Neural progenitor cell (in vitro differentiated cells): ENCODE data around the gene PCDH9. TPM values are rescaled to one million over a fixed set of nuclear protein-coding genes. Genes with fewer than 3 reads are reported as not detected.
A peak's percentile ranks its signal among the peaks of the same experiment; 100 is the strongest.

Experiments
- DNase-seq: peaks from one replicate; pipeline ENCODE4 v3.0.0-alpha.2; 2016; ENCODE audit warnings: low spot score
- H2AFZ ChIP-seq: fragments of 200-600 bp; sonication (generic); replicated peaks from 2 replicates; pipeline ENCODE4 v1.6.1; 2016; ENCODE audit warnings: antibody characterized with exemption
- H3F3A ChIP-seq: fragments of 200-600 bp; sonication (generic); 2 replicates; pipeline ENCODE4 v1.6.1; 2016; ENCODE audit warnings: antibody characterized with exemption, low read depth
- H3K27ac ChIP-seq: fragments of 200-600 bp; sonication (generic); 2 replicates; pipeline ENCODE4 v1.5.1; 2016; ENCODE audit warnings: mild to moderate bottlenecking
- H3K27me3 ChIP-seq: fragments of 200-600 bp; sonication (generic); 2 replicates; pipeline ENCODE4 v1.6.1; 2016; ENCODE audit warnings: mild to moderate bottlenecking, moderate library complexity
- H3K36me3 ChIP-seq: fragments of 200-600 bp; sonication (generic); 2 replicates; pipeline ENCODE4 v1.5.1; 2016
- H3K4me1 ChIP-seq: fragments of 200-600 bp; sonication (generic); 2 replicates; pipeline ENCODE4 v1.6.1; 2016; ENCODE audit warnings: mixed run types
- H3K4me2 ChIP-seq: fragments of 200-600 bp; sonication (generic); 2 replicates; pipeline ENCODE4 v1.6.1; 2016
- H3K4me3 ChIP-seq: fragments of 200-600 bp; sonication (generic); 2 replicates; pipeline ENCODE4 v1.5.1; 2016
- H3K79me2 ChIP-seq: fragments of 200-600 bp; sonication (generic); 2 replicates; pipeline ENCODE4 v1.6.1; 2016; ENCODE audit warnings: low read depth
- H3K9ac ChIP-seq: fragments of 200-600 bp; sonication (generic); 2 replicates; pipeline ENCODE4 v1.6.1; 2016
- H3K9me3 ChIP-seq: fragments of 200-600 bp; sonication (generic); 2 replicates; pipeline ENCODE4 v1.5.1; 2016; ENCODE audit warnings: low read depth
- H4K20me1 ChIP-seq: fragments of 200-600 bp; sonication (generic); 2 replicates; pipeline ENCODE4 v1.6.1; 2016; ENCODE audit warnings: low read depth
- H3K27ac Mint-ChIP-seq: 3 replicates; pipeline ENCODE4 v1.8.0; 2021; ENCODE audit warnings: mixed read lengths
- H3K27me3 Mint-ChIP-seq: 2 replicates; pipeline ENCODE4 v1.8.0; 2022; ENCODE audit warnings: low read depth, mild to moderate bottlenecking, inconsistent platforms, moderate library complexity, mixed read lengths; ENCODE audit not compliant: insufficient read depth
- H3K36me3 Mint-ChIP-seq: 3 replicates; pipeline ENCODE4 v1.8.0; 2021; ENCODE audit warnings: mixed read lengths
- H3K4me1 Mint-ChIP-seq: 3 replicates; pipeline ENCODE4 v1.8.0; 2021; ENCODE audit warnings: mixed read lengths
- H3K4me3 Mint-ChIP-seq: 3 replicates; pipeline ENCODE4 v1.8.0; 2021; ENCODE audit warnings: mild to moderate bottlenecking, moderate library complexity, mixed read lengths
- H3K9me3 Mint-ChIP-seq: 3 replicates; pipeline ENCODE4 v1.8.0; 2020; ENCODE audit warnings: mixed read lengths
- CTCF ChIP-seq: fragments of 200-600 bp; sonication (generic); IDR thresholded peaks from 2 replicates; pipeline ENCODE4 v1.5.1; 2017; ENCODE audit warnings: antibody characterized with exemption, mild to moderate bottlenecking
- EZH2 ChIP-seq: fragments of 200-600 bp; sonication (generic); IDR thresholded peaks from 2 replicates; pipeline ENCODE4 v1.6.1; 2017; ENCODE audit warnings: antibody characterized with exemption, mild to moderate bottlenecking, moderate library complexity
- EZH2phosphoT487 ChIP-seq: fragments of 200-600 bp; sonication (generic); IDR thresholded peaks from 2 replicates; pipeline ENCODE4 v1.6.1; 2017; ENCODE audit warnings: antibody characterized with exemption
- total RNA-seq: library from RNA; depleted of rRNA; stranded (reverse); fragments of >200 nt; gene quantifications from 2 replicates; pipeline ENCODE4 v1.2.3, GENCODE V29; 2015; ENCODE audit warnings: low replicate concordance

Gene PCDH9
- total RNA-seq, 1 donor from 2014 or later = 0.24 TPM

- Histone ChIP-seq H3K9me3 (no peaks in the 10 kb centered on the region), H3K9ac (no peak overlapping the region), H2AFZ (no peak overlapping the region), H3F3A (no peaks in the 10 kb centered on the region), H4K20me1 (no peaks in the 10 kb centered on the region), H3K4me2 (no peak overlapping the region), H3K27me3 (no peaks in the 10 kb centered on the region), H3K27ac (no peak overlapping the region), H3K36me3 (no peaks in the 10 kb centered on the region), H3K4me3 (no peak overlapping the region), H3K79me2 (no peaks in the 10 kb centered on the region), H3K4me1 (peaks cover 4% of the 10 kb centered on the region)
- H3K4me3 Mint-ChIP-seq = no peak overlapping the region
- no peak overlapping the region for H3K27ac Mint-ChIP-seq
- H3K27me3 Mint-ChIP-seq = no peaks in the 10 kb centered on the region
- H3K9me3 Mint-ChIP-seq = no peaks in the 10 kb centered on the region
- TF ChIP-seq CTCF (no peak), EZH2 (no peak), EZH2phosphoT487 (no peak)
- peaks cover 9% of the 10 kb centered on the region for H3K4me1 Mint-ChIP-seq
- no peak for DNase-seq
- no peaks in the 10 kb centered on the region for H3K36me3 Mint-ChIP-seq
Measured at GRCh38 chr13:66807251-66807650, 422.9 kb downstream of the PCDH9 start.

GRCh38 chr13:66805657-66806056, 424.5 kb downstream of the PCDH9 start:
- no peaks in the 10 kb centered on the region for H3K36me3 Mint-ChIP-seq
- no peak overlapping the region for H3K4me2 ChIP-seq
- H3K4me3 Mint-ChIP-seq = no peak overlapping the region
- no peaks in the 10 kb centered on the region for H4K20me1 ChIP-seq
- H3F3A ChIP-seq = no peaks in the 10 kb centered on the region
- H3K36me3 ChIP-seq = no peaks in the 10 kb centered on the region
- no peak overlapping the region for H3K9ac ChIP-seq
- DNase-seq = no peak
- no peak overlapping the region for H3K27ac Mint-ChIP-seq
- TF ChIP-seq EZH2phosphoT487 (no peak), EZH2 (no peak), CTCF (no peak)
- H3K9me3 Mint-ChIP-seq = no peaks in the 10 kb centered on the region
- H3K27me3 ChIP-seq = no peaks in the 10 kb centered on the region
- no peak overlapping the region for H2AFZ ChIP-seq
- no peaks in the 10 kb centered on the region for H3K27me3 Mint-ChIP-seq
- peaks cover 4% of the 10 kb centered on the region for H3K4me1 ChIP-seq
- H3K4me1 Mint-ChIP-seq = peaks cover 9% of the 10 kb centered on the region
- no peaks in the 10 kb centered on the region for H3K9me3 ChIP-seq
- no peaks in the 10 kb centered on the region for H3K79me2 ChIP-seq
- no peak overlapping the region for H3K27ac ChIP-seq
- H3K4me3 ChIP-seq = no peak overlapping the region

- Histone ChIP-seq H3K4me2 (no peak overlapping the region), H3K4me3 (no peak overlapping the region), H3F3A (no peaks in the 10 kb centered on the region), H3K9me3 (no peaks in the 10 kb centered on the region), H3K4me1 (no peaks in the 10 kb centered on the region), H3K79me2 (no peaks in the 10 kb centered on the region), H2AFZ (no peak overlapping the region), H3K27me3 (no peaks in the 10 kb centered on the region), H4K20me1 (no peaks in the 10 kb centered on the region), H3K36me3 (no peaks in the 10 kb centered on the region), H3K27ac (no peak overlapping the region), H3K9ac (no peak overlapping the region)
- no peaks in the 10 kb centered on the region for H3K9me3 Mint-ChIP-seq
- peaks cover 4% of the 10 kb centered on the region for H3K27me3 Mint-ChIP-seq
- no peak for DNase-seq
- no peak for TF ChIP-seq CTCF
- TF ChIP-seq EZH2phosphoT487 = no peak
- no peak for TF ChIP-seq EZH2
- peaks cover 9% of the 10 kb centered on the region for H3K4me1 Mint-ChIP-seq
- H3K36me3 Mint-ChIP-seq = peaks cover 2% of the 10 kb centered on the region
- H3K27ac Mint-ChIP-seq = peak overlapping the region; percentile 6
- H3K4me3 Mint-ChIP-seq = no peak overlapping the region
Measured at GRCh38 chr13:66803808-66804456, 426.2 kb downstream of the PCDH9 start.
